Measurements from ENCODE around the gene DHX35. TPM values are rescaled to one million over a fixed set of nuclear protein-coding genes. Genes with fewer than 3 reads are reported as not detected.
A peak's percentile ranks its signal among the peaks of the same experiment; 100 is the strongest.
"Not testable (repeated sequence)": the region's sequence is repeated elsewhere in the genome, so short reads cannot be mapped to it uniquely, and the experiment has no call there.

Gene DHX35
- total RNA-seq, 1 donor from 2014 or later: 6.3 TPM

GRCh38 chr20:38979842-38980241, 17.7 kb downstream of the DHX35 start:
- ATAC-seq: peak; percentile 69

GRCh38 chr20:38982291-38982690, 20.1 kb downstream of the DHX35 start:
- no peak for ATAC-seq

GRCh38 chr20:38985060-38985459, 22.9 kb downstream of the DHX35 start:
- peak; percentile 43 for ATAC-seq

GRCh38 chr20:38985603-38986170, 23.5 kb downstream of the DHX35 start:
- peak; percentile 72 for ATAC-seq

GRCh38 chr20:38986663-38987062, 24.5 kb downstream of the DHX35 start:
- peak; percentile 28 for ATAC-seq

GRCh38 chr20:38987777-38988176, 25.6 kb downstream of the DHX35 start:
- no peak for ATAC-seq

GRCh38 chr20:38990728-38991127, 28.6 kb downstream of the DHX35 start:
- ATAC-seq: no peak

GRCh38 chr20:38991814-38992704, 29.9 kb downstream of the DHX35 start:
- ATAC-seq: no peak

- no peak for ATAC-seq
These were observed 33.4 kb downstream of the DHX35 start for GRCh38 chr20:38995536-38996044.

GRCh38 chr20:38996866-38997265, 34.7 kb downstream of the DHX35 start:
- ATAC-seq: not testable (repeated sequence)

- no peak for ATAC-seq
These were observed 35.5 kb downstream of the DHX35 start for GRCh38 chr20:38997622-38998021.

GRCh38 chr20:38999217-38999616, 37.1 kb downstream of the DHX35 start:
- no peak for ATAC-seq

GRCh38 chr20:38999965-39000910, 38.1 kb downstream of the DHX35 start:
- no peak for ATAC-seq

GRCh38 chr20:39004508-39004907, 42.4 kb downstream of the DHX35 start:
- peak; percentile 89 for ATAC-seq

GRCh38 chr20:39009348-39009747, 47.2 kb downstream of the DHX35 start:
- ATAC-seq: peak; percentile 42

GRCh38 chr20:39010496-39010895, 48.4 kb downstream of the DHX35 start:
- ATAC-seq: no peak

- ATAC-seq: no peak
These were observed 51.5 kb downstream of the DHX35 start for GRCh38 chr20:39013662-39014109.

- ATAC-seq: peak; percentile 91
These were observed 53.9 kb downstream of the DHX35 start for GRCh38 chr20:39016041-39016440.

- ATAC-seq: peak; percentile 72
These were observed 54.4 kb downstream of the DHX35 start for GRCh38 chr20:39016506-39016905.

GRCh38 chr20:39019027-39019426, 56.9 kb downstream of the DHX35 start:
- no peak for ATAC-seq

- ATAC-seq: no peak
These were observed 57.7 kb downstream of the DHX35 start for GRCh38 chr20:39019805-39020325.

- ATAC-seq: no peak
These were observed 59.6 kb downstream of the DHX35 start for GRCh38 chr20:39021748-39022147.
